H9 (cell line): Measurements from ENCODE around the gene PACS1. TPM values are rescaled to one million over a fixed set of nuclear protein-coding genes. Genes with fewer than 3 reads are reported as not detected.

Source experiments
- DNase-seq: peaks from one replicate; pipeline ENCODE4 v3.0.0-alpha.2; 2017
- H2AFZ ChIP-seq: one replicate; pipeline ENCODE4 v1.6.1; 2013; ENCODE audit warnings: mild to moderate bottlenecking, low read length, control low read depth, moderate library complexity
- H2AK5ac ChIP-seq: 2 replicates; pipeline ENCODE4 v1.6.1; 2013; ENCODE audit warnings: low read length, control low read depth, mixed read lengths; ENCODE audit not compliant: insufficient read length
- H2BK120ac ChIP-seq: one replicate; pipeline ENCODE4 v1.6.1; 2013; ENCODE audit warnings: low read depth, mild to moderate bottlenecking, low read length, control low read depth, inconsistent platforms; ENCODE audit not compliant: poor library complexity, severe bottlenecking
- H2BK12ac ChIP-seq: 2 replicates; pipeline ENCODE4 v1.6.1; 2013; ENCODE audit warnings: low read length, control low read depth, mixed read lengths, low read depth; ENCODE audit not compliant: insufficient read length
- H2BK15ac ChIP-seq: 2 replicates; pipeline ENCODE4 v1.6.1; 2013; ENCODE audit warnings: low read depth, low read length, control low read depth
- H2BK20ac ChIP-seq: one replicate; pipeline ENCODE4 v1.6.1; 2013; ENCODE audit warnings: low read depth, mild to moderate bottlenecking, low read length, control low read depth, inconsistent platforms; ENCODE audit not compliant: poor library complexity, severe bottlenecking
- H2BK5ac ChIP-seq: 2 replicates; pipeline ENCODE4 v1.6.1; 2013; ENCODE audit warnings: low read length, control low read depth, mixed read lengths; ENCODE audit not compliant: insufficient read length
- H3K14ac ChIP-seq: 2 replicates; pipeline ENCODE4 v1.6.1; 2013; ENCODE audit warnings: low read length, control low read depth; ENCODE audit not compliant: insufficient read depth
- H3K18ac ChIP-seq: 2 replicates; pipeline ENCODE4 v1.6.1; 2013; ENCODE audit warnings: low read depth, mild to moderate bottlenecking, mixed read lengths, low read length, control low read depth; ENCODE audit not compliant: insufficient read length
- H3K23ac ChIP-seq: 2 replicates; pipeline ENCODE4 v1.6.1; 2013; ENCODE audit warnings: low read length, control low read depth, mixed read lengths, low read depth; ENCODE audit not compliant: insufficient read length
- H3K23me2 ChIP-seq: 2 replicates; pipeline ENCODE4 v1.6.1; 2013; ENCODE audit warnings: low read depth, mild to moderate bottlenecking, mixed read lengths, low read length, control low read depth; ENCODE audit not compliant: insufficient read length, poor library complexity, severe bottlenecking
- H3K27ac ChIP-seq: 2 replicates; pipeline ENCODE4 v1.5.1; 2013; ENCODE audit warnings: low read length, control low read depth, mixed read lengths, low read depth; ENCODE audit not compliant: insufficient read length
- H3K27me3 ChIP-seq: 2 replicates; pipeline ENCODE4 v1.6.1; 2013; ENCODE audit warnings: low read length, control low read depth, inconsistent platforms; ENCODE audit not compliant: insufficient read depth
- H3K4ac ChIP-seq: 2 replicates; pipeline ENCODE4 v1.6.1; 2013; ENCODE audit warnings: low read depth, mild to moderate bottlenecking, control low read depth, inconsistent platforms, low read length, moderate library complexity
- H3K4me1 ChIP-seq: 2 replicates; pipeline ENCODE4 v1.6.1; 2013; ENCODE audit warnings: low read length, control low read depth, inconsistent platforms; ENCODE audit not compliant: insufficient read depth
- H3K4me2 ChIP-seq: 2 replicates; pipeline ENCODE4 v1.6.1; 2013; ENCODE audit warnings: low read length, control low read depth, mixed read lengths; ENCODE audit not compliant: insufficient read length, insufficient read depth
- H3K56ac ChIP-seq: 2 replicates; pipeline ENCODE4 v1.6.1; 2013; ENCODE audit warnings: low read depth, mild to moderate bottlenecking, mixed read lengths, low read length, control low read depth; ENCODE audit not compliant: insufficient read length
- H3K79me1 ChIP-seq: 2 replicates; pipeline ENCODE4 v1.6.1; 2013; ENCODE audit warnings: low read depth, mild to moderate bottlenecking, moderate library complexity, low read length, control low read depth, inconsistent platforms; ENCODE audit not compliant: insufficient read depth, poor library complexity, severe bottlenecking
- H3K79me2 ChIP-seq: 2 replicates; pipeline ENCODE4 v1.6.1; 2013; ENCODE audit warnings: low read length, control low read depth, inconsistent platforms; ENCODE audit not compliant: insufficient read depth
- H3K9ac ChIP-seq: 2 replicates; pipeline ENCODE4 v1.6.1; 2013; ENCODE audit warnings: low read length, control low read depth, mixed read lengths; ENCODE audit not compliant: insufficient read length; ENCODE audit errors: extremely low read depth
- H3K9me3 ChIP-seq: one replicate; pipeline ENCODE4 v1.6.1; 2013; ENCODE audit warnings: low read depth, low read length, inconsistent platforms; ENCODE audit not compliant: control insufficient read depth
- H3T11ph ChIP-seq: one replicate; pipeline ENCODE4 v1.6.1; 2013; ENCODE audit warnings: mild to moderate bottlenecking, low read length, control low read depth, inconsistent platforms
- H4K20me1 ChIP-seq: one replicate; pipeline ENCODE4 v1.6.1; 2013; ENCODE audit not compliant: control insufficient read depth, insufficient read length, insufficient read depth
- H4K5ac ChIP-seq: 2 replicates; pipeline ENCODE4 v1.6.1; 2013; ENCODE audit warnings: low read depth, mild to moderate bottlenecking, mixed read lengths, low read length, control low read depth; ENCODE audit not compliant: insufficient read length
- H4K8ac ChIP-seq: replicated peaks from 2 replicates; pipeline ENCODE4 v1.6.1; 2013; ENCODE audit warnings: low read length, control low read depth, mixed read lengths, low read depth; ENCODE audit not compliant: insufficient read length
- H4K91ac ChIP-seq: 2 replicates; pipeline ENCODE4 v1.6.1; 2013; ENCODE audit warnings: low read depth, mild to moderate bottlenecking, moderate library complexity, mixed read lengths, low read length, control low read depth; ENCODE audit not compliant: insufficient read length
- H3K27ac Mint-ChIP-seq, 3 experiments: 2 replicates in 2 of 3; 3 replicates in 1 of 3; pipeline ENCODE4 v1.8.0; 2020 to 2021; ENCODE audit warnings: mixed read lengths in 3 of 3, mild to moderate bottlenecking in 1 of 3, moderate library complexity in 1 of 3
- H3K27me3 Mint-ChIP-seq: 2 replicates; pipeline ENCODE4 v1.8.0; 2021; ENCODE audit warnings: low read depth, mild to moderate bottlenecking, moderate library complexity, mixed read lengths
- H3K36me3 Mint-ChIP-seq, 3 experiments: 2 replicates in 2 of 3; 3 replicates in 1 of 3; pipeline ENCODE4 v1.8.0; 2020 to 2021; ENCODE audit warnings: low read depth in 3 of 3, mixed read lengths in 3 of 3; ENCODE audit not compliant: insufficient read depth in 1 of 3
- H3K4me1 Mint-ChIP-seq, 2 experiments: 2 replicates each; pipeline ENCODE4 v1.8.0; 2020; ENCODE audit warnings: mixed read lengths in 2 of 2
- H3K4me3 Mint-ChIP-seq, 2 experiments: 2 replicates in 1 of 2; 3 replicates in 1 of 2; pipeline ENCODE4 v1.8.0; 2020 to 2021; ENCODE audit warnings: mild to moderate bottlenecking in 2 of 2, mixed read lengths in 2 of 2, moderate library complexity in 1 of 2
- H3K9me3 Mint-ChIP-seq, 2 experiments: 2 replicates in 1 of 2; 3 replicates in 1 of 2; pipeline ENCODE4 v1.8.0; 2020; ENCODE audit warnings: mild to moderate bottlenecking in 2 of 2, mixed read lengths in 2 of 2, moderate library complexity in 1 of 2
- CTCF ChIP-seq: fragments of 200-600 bp; sonication (generic); conservative IDR thresholded peaks from 3 replicates; pipeline ENCODE4 v1.8.0; 2021; ENCODE audit warnings: antibody characterized with exemption, mild to moderate bottlenecking
- WGBS: extraction: QIAGEN DNeasy Blood & Tissue Kit; methylation state at CpG from one replicate; pipeline ENCODE4 v1.1.7; 2013; ENCODE audit warnings: missing lambda C conversion rate, low lambda C conversion rate, mixed read lengths; ENCODE audit not compliant: insufficient read length; ENCODE audit errors: extremely low coverage; 5-methylcytosine and 5-hydroxymethylcytosine counted together
- total RNA-seq: library from RNA; stranded (reverse); gene quantifications from 2 replicates; pipeline ENCODE4 v1.2.1, GENCODE V29; 2021

The PACS1 gene
- total RNA-seq, 1 experiment from 2014 or later = 35.5 TPM

- no peak overlapping the region for H3K27ac ChIP-seq
- no peak overlapping the region for H3K14ac ChIP-seq
- no peak overlapping the region for H2BK12ac ChIP-seq
- no peaks in the 10 kb centered on the region for H3K27me3 ChIP-seq
- WGBS = no CpG with 5 or more reads among the region's 5 CpGs
- H3K9me3 ChIP-seq = no peaks in the 10 kb centered on the region
- no peak overlapping the region for H2AK5ac ChIP-seq
- Mint-ChIP-seq H3K9me3 (no peaks in the 10 kb centered on the region), H3K27me3 (peaks cover 2% of the 10 kb centered on the region; the same call in 1 of the 2 replicates), H3K27ac (peak overlapping the region in 1 of 3 experiments; percentile 32; a peak in 1 of 7 replicates), H3K4me1 (peaks cover 20 to 27% of the 10 kb centered on the region in 2 experiments), H3K36me3 (no peaks in the 10 kb centered on the region), H3K4me3 (peak overlapping the region in 1 of 2 experiments; percentile 6; a peak in 1 of 5 replicates)
- no peak for DNase-seq
- no peak overlapping the region for H4K8ac ChIP-seq
- H3K79me1 ChIP-seq = no peaks in the 10 kb centered on the region
- no peak overlapping the region for H3T11ph ChIP-seq
- H2BK5ac ChIP-seq = no peak overlapping the region
- no peak overlapping the region for H4K91ac ChIP-seq
- H3K9ac ChIP-seq = no peak overlapping the region
- H3K56ac ChIP-seq = no peak overlapping the region
- no peaks in the 10 kb centered on the region for H3K23me2 ChIP-seq
- no peak overlapping the region for H2BK20ac ChIP-seq
- H3K4ac ChIP-seq = no peak overlapping the region
- no peak overlapping the region for H2BK15ac ChIP-seq
- H3K23ac ChIP-seq = no peak overlapping the region
- H2BK120ac ChIP-seq = no peak overlapping the region
- H2AFZ ChIP-seq = no peak overlapping the region
- peaks cover 10% of the 10 kb centered on the region for H3K4me1 ChIP-seq
- H4K20me1 ChIP-seq = no peaks in the 10 kb centered on the region
- no peak for TF ChIP-seq CTCF
- H3K79me2 ChIP-seq = no peaks in the 10 kb centered on the region
- H3K18ac ChIP-seq = no peak overlapping the region
- no peak overlapping the region for H4K5ac ChIP-seq
- no peak overlapping the region for H3K4me2 ChIP-seq
These were observed 49.5 kb downstream of the PACS1 start for GRCh38 chr11:66119348-66120133.
